GM12873 (cell line): ENCODE measurements around the gene EXOC4.
A peak's percentile ranks its signal among the peaks of the same experiment; 100 is the strongest.

Experiments
- CTCF ChIP-seq: IDR thresholded peaks from 2 replicates; pipeline ENCODE4 v1.5.1; 2012; ENCODE audit warnings: low read depth, mild to moderate bottlenecking, moderate library complexity, low read length, control low read depth; ENCODE audit not compliant: insufficient read depth; ENCODE audit errors: missing control alignments

Gene EXOC4

DNA sequence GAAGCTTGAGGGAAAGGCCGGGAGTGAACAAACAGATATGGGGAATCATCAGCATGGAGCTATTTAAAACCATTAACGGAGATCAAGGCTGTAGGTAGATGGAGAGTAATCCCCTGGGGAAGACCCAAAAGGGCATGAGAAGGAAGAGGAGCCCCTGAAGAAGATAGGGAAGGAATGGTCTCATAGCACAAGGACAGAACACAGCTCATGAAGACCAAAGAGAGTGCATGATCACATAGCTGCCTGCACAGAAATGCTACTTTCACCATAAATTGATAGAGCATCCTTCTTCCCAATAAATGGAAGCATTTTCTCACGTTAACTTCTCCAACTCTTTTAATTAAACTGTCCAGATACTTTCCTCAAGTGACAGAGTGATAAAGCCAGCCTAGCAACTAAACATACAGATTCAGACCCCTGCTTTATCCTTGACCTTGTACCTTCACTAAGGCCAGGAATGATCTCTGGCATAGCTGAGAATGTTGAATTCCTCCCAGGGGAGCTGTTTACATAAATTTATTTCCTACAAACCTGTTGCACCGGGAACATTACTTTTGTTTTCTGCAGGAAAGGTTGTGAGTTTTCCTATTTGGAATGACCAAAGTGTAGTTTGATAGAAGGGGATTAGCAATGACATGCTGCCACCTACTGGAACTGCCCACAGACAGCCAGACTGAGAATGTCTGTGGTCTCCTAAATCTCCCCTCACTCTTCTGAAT, 763.5 kb downstream of the EXOC4 start:
- TF ChIP-seq CTCF, result peak; percentile 66

GRCh38 chr7:134016942-134017303, 764.0 kb downstream of the EXOC4 start:
- no peak for TF ChIP-seq CTCF

DNA sequence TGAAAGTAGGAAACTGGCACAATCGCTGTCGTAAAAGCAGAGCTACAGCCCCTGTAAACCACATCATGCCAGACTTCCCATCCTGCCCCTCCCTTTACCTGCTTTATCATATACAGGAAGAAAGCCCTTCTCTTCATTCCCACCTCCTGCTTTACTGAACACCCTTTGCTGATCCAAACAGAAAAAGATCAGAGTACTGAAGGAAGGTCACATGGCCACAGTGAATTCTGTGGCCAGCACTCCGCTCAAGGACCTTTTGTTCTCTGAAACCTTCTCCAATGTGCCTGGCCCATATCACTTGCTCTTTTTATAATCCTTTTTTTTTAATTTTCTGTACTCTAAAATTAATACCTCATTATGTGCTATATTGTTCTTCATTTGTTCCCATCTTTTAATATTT, 765.4 kb downstream of the EXOC4 start:
- no peak for TF ChIP-seq CTCF

GRCh38 chr7:134019251-134019650, 766.4 kb downstream of the EXOC4 start:
- no peak for TF ChIP-seq CTCF

- no peak for TF ChIP-seq CTCF
Observed at GRCh38 chr7:134021836-134022235, 769.0 kb downstream of the EXOC4 start.

- no peak for TF ChIP-seq CTCF
Observed at GRCh38 chr7:134022286-134022911, 769.5 kb downstream of the EXOC4 start.

- TF ChIP-seq CTCF, result no peak
Observed at GRCh38 chr7:134024739-134025138, 771.9 kb downstream of the EXOC4 start.
